ENCODE data around the gene DDX17.

GRCh38 chr22:38452373-38453065 is 53.6 kb downstream of the DDX17 start:
- TF ChIP-seq CTCF (IDR thresholded peaks at IDR 0.05) (no peak), POLR2A (IDR thresholded peaks at IDR 0.05) (no peak)
